SK-N-SH (cell line): Measurements from ENCODE around the gene SEBOX. TPM values are rescaled to one million over a fixed set of nuclear protein-coding genes. Genes with fewer than 3 reads are reported as not detected.

ENCODE experiments used
- CTCF ChIA-PET: fragments of 300-600, 350-600 bp; formaldehyde crosslinking; extraction: SDS; loops from one replicate; lab custom pipeline; 2021; lab: Yijun Ruan, JAX
- POLR2A ChIA-PET: fragments of 350-600 bp; sonication (Branson Sonifier 250); formaldehyde crosslinking; extraction: SDS; loops from one replicate; lab custom pipeline; 2020; ENCODE audit warnings: antibody characterized with exemption, inconsistent platforms; lab: Yijun Ruan, JAX
- DNase-seq: peaks from one replicate; pipeline ENCODE4 v3.0.0; 2012
- H2AFZ ChIP-seq: fragments of 200-600 bp; sonication (generic); 2 replicates; pipeline ENCODE4 v1.8.1; 2016; ENCODE audit warnings: antibody characterized with exemption, mild to moderate bottlenecking, low read depth
- H3F3A ChIP-seq: fragments of 200-600 bp; sonication (generic); replicated peaks from 2 replicates; pipeline ENCODE3; 2016; ENCODE audit warnings: antibody characterized with exemption, mild to moderate bottlenecking; ENCODE audit not compliant: insufficient read depth
- H3K27ac ChIP-seq, 2 experiments: fragments of 200-500 bp in 1 of 2; fragments of 200-600 bp in 1 of 2; sonication (Bioruptor generic) in 1 of 2; sonication (generic), shearing (Covaris generic) in 1 of 2; 2 replicates each; pipeline versions ENCODE4 v1.5.1 to v1.6.1; 2014 to 2016; ENCODE audit warnings: low read depth in 2 of 2, inconsistent platforms in 1 of 2, low read length in 1 of 2, mild to moderate bottlenecking in 1 of 2, mixed read lengths in 1 of 2
- H3K27me3 ChIP-seq: fragments of 200-600 bp; sonication (generic), shearing (Covaris generic); 2 replicates; pipeline ENCODE4 v1.6.1; 2016; ENCODE audit warnings: mixed run types; ENCODE audit not compliant: insufficient read depth
- H3K36me3 ChIP-seq, 2 experiments: fragments of 200-500 bp in 1 of 2; fragments of 200-600 bp in 1 of 2; sonication (Bioruptor generic) in 1 of 2; sonication (generic) in 1 of 2; replicated peaks in 1 of 2; 2 replicates each; pipeline versions ENCODE3 to v1.5.1; 2014 to 2016; ENCODE audit warnings: low read length in 1 of 2, mild to moderate bottlenecking in 1 of 2; ENCODE audit not compliant: insufficient read depth in 2 of 2, control insufficient read depth in 1 of 2
- H3K4me1 ChIP-seq, 2 experiments: fragments of 200-500 bp in 1 of 2; fragments of 200-600 bp in 1 of 2; sonication (Bioruptor generic) in 1 of 2; sonication (generic), shearing (Covaris generic) in 1 of 2; 2 replicates each; pipeline versions ENCODE4 v1.5.1 to v1.6.1; 2014 to 2016; ENCODE audit warnings: low read depth in 1 of 2, low read length in 1 of 2, mixed run types in 1 of 2; ENCODE audit not compliant: insufficient read depth in 2 of 2, control insufficient read depth in 1 of 2
- H3K4me2 ChIP-seq: fragments of 200-600 bp; sonication (generic), shearing (Covaris generic); 2 replicates; pipeline ENCODE4 v1.6.1; 2017; ENCODE audit warnings: mixed run types
- H3K4me3 ChIP-seq, 2 experiments: fragments of 200-500 bp in 1 of 2; fragments of 200-600 bp in 1 of 2; sonication (Bioruptor generic) in 1 of 2; sonication (generic), shearing (Covaris generic) in 1 of 2; 2 replicates each; pipeline versions ENCODE4 v1.5.1 to v1.8.1; 2014 to 2016; ENCODE audit warnings: low read depth in 2 of 2, inconsistent platforms in 1 of 2, low read length in 1 of 2, mild to moderate bottlenecking in 1 of 2, mixed read lengths in 1 of 2, moderate library complexity in 1 of 2
- H3K79me2 ChIP-seq: fragments of 200-600 bp; sonication (generic); 2 replicates; pipeline ENCODE4 v1.8.1; 2017; ENCODE audit warnings: mild to moderate bottlenecking; ENCODE audit not compliant: insufficient read depth
- H3K9ac ChIP-seq: fragments of 200-600 bp; sonication (generic); 2 replicates; pipeline ENCODE4 v1.6.1; 2017; ENCODE audit warnings: mixed run types
- H3K9me2 ChIP-seq: fragments of 200-600 bp; sonication (generic); 2 replicates; pipeline ENCODE4 v1.6.1; 2017; ENCODE audit warnings: mixed run types
- H3K9me3 ChIP-seq: fragments of 200-600 bp; sonication (generic); 2 replicates; pipeline ENCODE4 v1.6.1; 2017; ENCODE audit warnings: mixed run types, mild to moderate bottlenecking, moderate library complexity
- H4K20me1 ChIP-seq: fragments of 200-600 bp; sonication (generic); 2 replicates; pipeline ENCODE4 v1.6.1; 2017; ENCODE audit warnings: mild to moderate bottlenecking, mixed run types; ENCODE audit not compliant: insufficient read depth
- CTCF ChIP-seq: fragments of 200-600 bp; sonication (generic); IDR thresholded peaks from 2 replicates; pipeline ENCODE4 v1.6.1; 2017; ENCODE audit warnings: antibody characterized with exemption, mild to moderate bottlenecking, moderate library complexity
- EP300 ChIP-seq, 2 experiments: IDR thresholded peaks; 2 replicates each; pipeline versions ENCODE4 v1.4.0 to v1.6.1; 2012; ENCODE audit warnings: borderline replicate concordance in 1 of 2, low read depth in 1 of 2, low read length in 1 of 2
- EZH2phosphoT487 ChIP-seq: fragments of 200-600 bp; sonication (generic); IDR thresholded peaks from 2 replicates; pipeline ENCODE4 v1.6.1; 2017; ENCODE audit warnings: low read depth, mixed run types, mild to moderate bottlenecking, antibody characterized with exemption, moderate library complexity, borderline replicate concordance
- FOXM1 ChIP-seq: IDR thresholded peaks from 2 replicates; pipeline ENCODE4 v1.4.0; 2012; ENCODE audit warnings: low read depth, mild to moderate bottlenecking
- GATA2 ChIP-seq: sonication (generic); formaldehyde crosslinking; IDR thresholded peaks from 2 replicates; pipeline ENCODE4 v1.5.0; 2020; ENCODE audit warnings: mild to moderate bottlenecking, missing genetic modification reagents
- IRF3 ChIP-seq: fragments of 150-350 bp; IDR thresholded peaks from 2 replicates; pipeline ENCODE4 v1.6.1; 2016; ENCODE audit warnings: mild to moderate bottlenecking, low read depth, low read length
- JUND ChIP-seq: IDR thresholded peaks from 2 replicates; pipeline ENCODE4 v1.4.0; 2012
- MAX ChIP-seq: IDR thresholded peaks from 2 replicates; pipeline ENCODE4 v1.4.0; 2012; ENCODE audit warnings: low read depth
- MEF2A ChIP-seq: IDR thresholded peaks from 2 replicates; pipeline ENCODE4 v1.4.0; 2012; ENCODE audit warnings: low read depth, borderline replicate concordance
- MXI1 ChIP-seq: IDR thresholded peaks from 2 replicates; pipeline ENCODE4 v1.6.1; 2012; ENCODE audit warnings: mild to moderate bottlenecking, low read depth, low read length, improper control_type of control experiment
- NFIC ChIP-seq: IDR thresholded peaks from 2 replicates; pipeline ENCODE4 v1.4.0; 2012; ENCODE audit warnings: borderline replicate concordance
- NRF1 ChIP-seq: IDR thresholded peaks from 2 replicates; pipeline ENCODE4 v1.6.1; 2012; ENCODE audit warnings: low read depth, mild to moderate bottlenecking, low read length
- POLR2AphosphoS5 ChIP-seq: IDR thresholded peaks from 2 replicates; pipeline ENCODE4 v1.6.1; 2012; ENCODE audit warnings: low read depth, low read length
- RAD21 ChIP-seq: IDR thresholded peaks from 2 replicates; pipeline ENCODE4 v1.6.1; 2012; ENCODE audit warnings: mild to moderate bottlenecking, low read length
- REST ChIP-seq: IDR thresholded peaks from 2 replicates; pipeline ENCODE4 v1.6.1; 2012; ENCODE audit warnings: mild to moderate bottlenecking, low read depth, low read length, moderate library complexity
- RFX5 ChIP-seq: IDR thresholded peaks from 2 replicates; pipeline ENCODE4 v1.6.1; 2012; ENCODE audit warnings: mild to moderate bottlenecking, improper control_type of control experiment, low read length
- SIN3A ChIP-seq: IDR thresholded peaks from 2 replicates; pipeline ENCODE4 v1.6.1; 2012; ENCODE audit warnings: low read depth, mild to moderate bottlenecking, low read length, moderate library complexity, borderline replicate concordance
- SMC3 ChIP-seq: IDR thresholded peaks from 2 replicates; pipeline ENCODE4 v1.6.1; 2012; ENCODE audit warnings: low read depth, low read length, improper control_type of control experiment
- TCF12 ChIP-seq: IDR thresholded peaks from 2 replicates; pipeline ENCODE4 v1.4.0; 2012
- USF2 ChIP-seq: fragments of 150-350 bp; IDR thresholded peaks from 2 replicates; pipeline ENCODE4 v1.6.1; 2017; ENCODE audit warnings: antibody characterized with exemption, low read length, low read depth, borderline replicate concordance
- YY1 ChIP-seq: IDR thresholded peaks from 2 replicates; pipeline ENCODE4 v1.4.0; 2012; ENCODE audit warnings: low read depth, mild to moderate bottlenecking
- ZBTB33 ChIP-seq: IDR thresholded peaks from 2 replicates; pipeline ENCODE4 v1.4.0; 2012; ENCODE audit warnings: low read depth, borderline replicate concordance
- WGBS: methylation state at CpG from one replicate; pipeline ENCODE4 v1.1.6; 2017; ENCODE audit warnings: low lambda C conversion rate; 5-methylcytosine and 5-hydroxymethylcytosine counted together
- polyA plus RNA-seq, 3 experiments: library from polyadenylated mRNA; depleted of rRNA; stranded (reverse); fragments of >200 nt; gene quantifications; 2 replicates each; pipeline ENCODE4 v1.2.3, GENCODE V29; 2012

Gene SEBOX
- polyA plus RNA-seq, 1 of the 3 experiments (the other 2 are of a cell fraction): not detected

GRCh38 chr17:28318759-28319597, 46.0 kb downstream of the SEBOX start, which contains the start of gene TMEM97:
Gene TMEM97 (plus strand): TSS chr17:28319200. CDS start chr17:28319240, 40 bp downstream.
- Histone ChIP-seq H2AFZ (peak within 1 kb of the TSS; percentile 98), H3K27me3 (no peaks in the 10 kb centered on the region), H3K4me1 (peaks cover 7 to 14% of the 10 kb centered on the region in 2 experiments; a peak in 1 of 4 replicates), H3F3A (no peaks in the 10 kb centered on the region), H3K9me3 (no peaks in the 10 kb centered on the region), H3K27ac (peak within 1 kb of the TSS; percentile 25 to 72; a peak in 3 of 4 replicates), H3K36me3 (no peaks in the 10 kb centered on the region), H3K79me2 (peaks cover 25% of the 10 kb centered on the region), H3K4me2 (peak within 1 kb of the TSS; percentile 91), H3K4me3 (peak within 1 kb of the TSS; percentile 64 to 66), H4K20me1 (no peaks in the 10 kb centered on the region), H3K9me2 (no peaks in the 10 kb centered on the region), H3K9ac (peak within 1 kb of the TSS; percentile 59)
- DNase-seq: peak; percentile 96
- 1% methylated on average over 12 of the region's 72 CpGs for WGBS
- CTCF ChIA-PET: interaction anchor here (0.6 to 3.5 kb wide), 12 partner anchors 10 to 514 kb away, joined by 3 to 19 read pairs (median 4); partner anchors contain the start of genes IFT20 and TNFAIP1
- POLR2A ChIA-PET: interaction anchor here (0.9 to 3.5 kb wide), 3 partner anchors 10 to 17 kb away, joined by 3 to 11 read pairs (median 4); partner anchors contain the start of genes IFT20 and TNFAIP1
- TF ChIP-seq MEF2A: no peak
- TF ChIP-seq CTCF: 0 out of 2 replicates have a peak, but pooled peaks have one; percentile 22
- no peak for TF ChIP-seq ZBTB33
- TF ChIP-seq EZH2phosphoT487: no peak
- TF ChIP-seq YY1: no peak
- peak; percentile 60 for TF ChIP-seq IRF3
- no peak for TF ChIP-seq NFIC
- TF ChIP-seq USF2: peak; percentile 4; the same call in 1 of the 2 replicates
- no peak for TF ChIP-seq GATA2
- no peak for TF ChIP-seq TCF12
- peak; percentile 56 for TF ChIP-seq POLR2AphosphoS5
- peak; percentile 92 for TF ChIP-seq MXI1
- no peak for TF ChIP-seq JUND
- no peak for TF ChIP-seq FOXM1
- TF ChIP-seq RFX5: peak; percentile 86
- no peak for TF ChIP-seq EP300 (IDR thresholded peaks at IDR 0.05; ENCODE audit: borderline replicate concordance in 1 of 2, low read depth in 1 of 2, low read length in 1 of 2)
- no peak for TF ChIP-seq NRF1
- TF ChIP-seq RAD21: no peak
- TF ChIP-seq SMC3: no peak
- TF ChIP-seq REST: no peak
- peak; percentile 98 for TF ChIP-seq MAX
- TF ChIP-seq SIN3A: no peak; the same call in 1 of the 2 replicates
